Stimulated activated CD4-positive, alpha-beta T cell treated with anti-CD3 and anti-CD28 coated beads, TNF-alpha, amount 100 ng/mL, for 1 hour (primary cell): ENCODE measurements around the gene DVL1.

Experiments used
- DNase-seq, 3 donors: peaks; one replicate each; pipeline ENCODE4 v3.0.0-alpha.2; 2020; ENCODE audit warnings: low read depth in 3 of 3, low spot score in 1 of 3

Gene DVL1

DNA sequence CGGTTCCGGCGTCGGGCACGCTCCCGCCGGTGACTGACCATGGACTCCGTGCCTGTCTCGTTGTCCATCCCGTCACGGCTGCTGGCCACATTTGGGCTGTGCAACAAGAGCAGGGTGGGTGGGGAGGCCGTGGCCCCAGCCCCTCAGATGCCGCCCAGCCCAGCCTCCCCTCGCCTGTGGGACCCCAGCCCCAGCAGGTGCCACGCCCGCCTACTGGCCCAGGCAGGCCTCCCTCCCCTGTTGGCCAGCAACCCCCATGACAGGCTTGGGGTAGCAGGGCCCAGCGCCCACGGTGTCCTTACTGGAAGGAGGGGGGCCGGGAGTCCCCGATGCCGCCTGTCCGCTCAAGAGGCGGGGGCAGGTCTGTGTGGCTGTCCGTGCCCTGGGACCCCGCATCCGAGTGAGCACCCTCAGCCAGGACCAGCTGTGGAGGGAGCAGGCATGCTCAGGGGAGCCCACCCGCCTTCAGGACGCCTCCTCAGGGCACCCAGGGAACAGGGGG lies 7.1 kb downstream of the DVL1 start:
- no peak for DNase-seq

DNA sequence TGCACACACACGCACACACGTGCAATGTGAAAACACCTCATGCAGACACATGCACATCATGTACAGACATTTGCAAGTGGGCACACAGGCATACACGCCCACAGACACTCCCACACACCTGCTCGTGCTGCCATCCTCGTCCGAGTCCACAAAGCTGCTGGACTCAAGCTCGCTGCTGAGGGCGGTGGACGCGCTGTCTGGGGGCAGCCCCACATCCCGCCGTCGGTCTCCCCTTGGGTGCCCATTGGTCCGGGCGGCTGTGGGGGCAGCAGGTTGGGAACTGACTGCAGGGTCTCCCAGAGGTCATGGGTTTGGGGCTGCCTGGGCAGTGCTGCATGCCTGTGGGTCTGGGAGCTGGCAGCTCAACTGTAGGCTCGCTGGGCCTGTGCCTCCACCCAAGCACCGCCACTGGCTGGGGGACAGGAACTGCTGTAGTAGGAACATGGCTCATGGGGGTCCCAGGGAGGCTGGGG lies 7.6 kb downstream of the DVL1 start:
- no peak for DNase-seq

DNA sequence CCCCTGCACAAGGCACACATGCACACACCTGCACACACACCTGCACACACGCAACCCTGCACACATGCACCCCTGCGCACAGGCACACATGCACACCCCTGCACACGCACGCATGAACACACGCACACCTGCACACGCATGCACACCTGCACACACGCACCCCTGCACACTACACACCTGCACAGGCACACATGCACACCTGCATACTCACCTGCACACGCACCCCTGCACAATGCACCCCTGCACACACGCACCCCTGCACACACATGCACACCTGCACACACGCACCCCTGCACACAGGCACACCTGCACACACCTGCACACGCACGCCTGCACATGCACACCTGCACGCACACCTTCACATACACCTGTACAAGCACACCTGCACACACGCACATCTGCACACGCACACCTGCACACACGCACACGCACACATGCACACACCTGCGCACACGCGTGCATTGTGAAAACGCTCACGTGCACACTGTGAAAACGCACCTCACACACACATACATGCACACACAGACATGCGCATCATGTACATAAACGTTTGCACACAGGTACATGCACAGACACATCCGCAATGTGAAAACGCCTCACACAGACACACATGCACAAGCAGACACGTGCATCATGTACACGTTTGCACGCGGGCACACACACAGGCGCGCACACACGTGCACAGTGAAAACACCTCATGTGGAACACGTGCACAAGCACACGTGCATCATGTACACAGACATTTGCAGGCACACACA lies 8.2 kb downstream of the DVL1 start:
- DNase-seq: no peak

DNA sequence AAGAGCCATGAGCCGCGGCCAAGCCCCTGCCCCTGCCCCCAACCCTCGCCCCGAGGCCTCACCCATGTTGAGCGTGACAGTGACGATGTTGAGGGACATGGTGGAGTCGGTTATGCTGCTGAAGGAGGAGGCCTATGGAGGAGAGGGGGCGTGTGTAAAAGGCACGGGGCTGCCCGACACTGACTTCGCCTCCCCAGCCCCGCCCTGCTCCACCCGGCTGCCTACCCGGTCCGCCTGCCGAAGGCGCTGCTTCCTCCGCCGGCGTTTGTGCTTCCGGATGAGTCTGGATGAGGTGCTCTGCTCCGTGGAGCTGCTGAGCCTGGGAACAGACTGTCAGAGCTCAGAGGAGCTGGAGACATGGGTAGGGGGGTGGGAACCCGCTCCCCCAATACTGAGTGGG lies 9.0 kb downstream of the DVL1 start:
- no peak for DNase-seq

DNA sequence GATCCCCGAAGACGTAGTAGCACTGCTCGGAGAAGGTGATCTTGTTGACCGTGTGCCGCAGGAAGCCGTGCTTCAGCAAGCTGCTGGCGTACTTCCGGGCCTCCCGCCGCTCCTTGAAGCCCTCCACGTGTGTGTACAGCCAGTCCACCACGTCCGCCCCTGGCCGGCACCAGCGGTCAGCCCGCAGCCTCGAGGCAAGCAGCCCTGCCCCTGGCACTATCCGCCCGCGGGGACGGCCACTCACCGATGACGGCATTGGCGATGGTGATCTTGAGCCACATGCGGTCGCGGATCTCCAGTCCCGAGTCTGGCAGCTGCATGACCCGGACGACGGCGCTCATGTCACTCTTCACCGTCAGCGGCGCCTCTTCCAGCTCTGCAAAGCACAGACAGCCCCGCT lies 10.9 kb downstream of the DVL1 start:
- no peak for DNase-seq

DNA sequence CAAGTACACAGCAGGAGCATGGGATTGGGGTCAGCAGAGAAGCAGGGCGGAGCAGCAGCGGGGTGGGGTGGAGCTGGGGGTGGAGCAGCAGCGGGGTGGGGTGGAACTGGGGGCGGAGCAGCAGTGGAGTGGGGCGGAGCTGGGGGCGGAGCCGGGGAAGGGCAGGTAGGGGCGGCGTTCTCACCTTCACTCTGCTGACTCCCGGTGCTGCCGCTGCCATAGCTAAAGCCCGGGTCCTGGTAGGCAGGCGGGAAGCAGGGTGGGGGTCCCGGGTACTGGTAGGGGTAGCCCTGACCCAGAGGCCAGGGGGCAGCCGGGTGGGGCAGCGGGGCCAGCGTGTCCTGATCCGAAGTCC lies 11.4 kb downstream of the DVL1 start:
- no peak for DNase-seq

DNA sequence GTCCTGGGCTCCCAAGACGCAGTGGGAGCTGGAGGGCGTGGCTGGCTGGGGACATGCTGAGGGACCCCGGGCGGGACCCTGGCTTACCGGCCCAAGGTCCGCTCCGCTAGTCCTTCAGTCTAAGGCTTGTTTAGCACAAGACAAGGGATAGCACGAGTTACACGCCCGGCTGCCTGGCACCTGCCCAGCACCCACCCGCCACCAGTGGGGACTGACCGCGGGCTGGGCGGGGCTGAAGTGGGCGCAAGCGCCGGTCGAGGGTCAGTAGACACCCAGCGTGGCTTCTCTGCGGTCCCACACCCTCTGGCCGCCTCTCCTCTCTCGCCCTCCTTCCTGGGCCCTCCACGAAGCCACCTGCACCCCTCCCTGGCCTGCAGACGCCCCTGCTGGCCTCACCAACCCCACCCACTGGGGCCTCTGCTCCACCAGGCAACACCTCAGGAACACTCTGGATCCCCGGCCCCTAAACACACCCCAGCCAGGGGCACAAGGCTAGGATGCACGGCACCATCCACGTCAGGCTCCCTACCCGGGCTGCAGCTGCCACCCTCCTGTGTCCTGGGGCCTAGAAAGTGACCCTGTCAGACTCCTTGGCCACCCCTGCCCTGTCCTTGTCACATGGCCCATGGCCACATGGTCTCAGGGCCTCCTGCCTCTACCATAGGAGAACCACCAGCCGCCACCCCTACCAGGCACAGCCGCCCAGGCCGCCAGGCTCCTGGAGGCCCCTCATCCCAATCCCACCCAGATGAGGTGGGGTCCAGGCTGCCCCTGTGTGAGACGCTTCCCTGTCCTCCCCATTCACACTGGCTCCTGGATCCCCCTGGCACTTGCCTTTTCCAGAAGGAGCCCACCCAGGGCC lies 12.1 kb downstream of the DVL1 start:
- DNase-seq: no peak

DNA sequence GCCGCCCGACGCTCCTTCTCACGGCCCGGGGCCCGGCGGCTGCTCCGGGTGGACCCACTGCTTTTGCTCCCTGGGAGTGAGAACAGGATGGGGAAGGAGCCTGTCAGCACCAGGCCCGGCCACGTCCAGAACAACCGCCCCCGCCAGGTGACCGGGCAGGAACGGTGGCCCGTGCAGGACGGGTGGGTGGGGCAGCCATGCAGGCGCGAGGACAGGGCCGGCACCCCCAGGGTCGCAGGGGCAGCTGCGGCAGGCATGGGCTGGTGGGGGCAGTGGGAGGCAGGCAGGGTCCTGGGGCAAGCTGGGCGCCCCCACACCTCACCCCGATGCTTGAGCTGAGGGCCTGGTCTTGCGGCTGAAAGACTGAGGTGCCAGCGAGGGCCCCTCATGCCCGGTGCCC lies 12.8 kb downstream of the DVL1 start:
- DNase-seq: no peak

DNA sequence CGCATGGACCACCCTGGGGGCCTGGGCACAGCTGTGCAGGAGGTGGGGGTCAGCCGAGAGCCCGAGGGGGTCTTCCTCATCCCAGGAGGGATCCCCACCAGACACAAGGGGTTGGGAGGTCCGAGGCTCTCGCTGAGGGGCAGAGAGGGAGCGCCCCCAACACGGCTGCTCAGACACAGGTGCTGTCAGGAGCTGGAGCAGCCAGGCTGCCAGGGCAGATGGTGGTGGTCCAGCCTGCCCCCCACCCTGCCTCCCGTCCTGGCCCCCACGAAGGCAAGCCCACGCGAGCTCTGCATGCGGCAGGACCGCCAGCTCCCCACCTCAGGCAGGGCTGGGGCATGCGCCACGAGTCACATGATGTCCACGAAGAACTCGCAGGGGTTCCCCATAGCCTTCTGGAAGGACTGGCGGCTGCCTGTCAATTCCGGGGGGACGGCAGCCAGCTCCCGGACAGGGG lies 13.4 kb downstream of the DVL1 start:
- no peak for DNase-seq

DNA sequence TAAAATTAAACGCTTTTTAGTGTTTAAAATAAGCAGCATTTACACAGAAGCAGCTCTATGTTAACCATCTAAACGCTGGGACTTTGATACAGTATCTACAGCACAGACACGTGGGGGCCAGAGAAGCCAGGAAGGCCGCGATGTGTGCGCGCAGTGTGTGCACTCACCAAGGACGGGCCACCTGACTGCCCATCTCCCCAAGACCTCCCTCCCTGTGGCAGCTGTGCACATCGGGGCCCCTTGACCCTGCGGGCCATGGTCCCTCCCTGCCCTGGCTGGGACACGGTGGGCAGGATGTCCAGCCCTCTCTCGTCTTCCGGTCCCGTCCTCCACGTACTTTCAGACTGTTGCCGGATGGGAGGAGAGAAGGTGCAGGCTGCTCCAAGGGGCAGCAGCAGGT lies 13.9 kb downstream of the DVL1 start:
- DNase-seq: no peak

DNA sequence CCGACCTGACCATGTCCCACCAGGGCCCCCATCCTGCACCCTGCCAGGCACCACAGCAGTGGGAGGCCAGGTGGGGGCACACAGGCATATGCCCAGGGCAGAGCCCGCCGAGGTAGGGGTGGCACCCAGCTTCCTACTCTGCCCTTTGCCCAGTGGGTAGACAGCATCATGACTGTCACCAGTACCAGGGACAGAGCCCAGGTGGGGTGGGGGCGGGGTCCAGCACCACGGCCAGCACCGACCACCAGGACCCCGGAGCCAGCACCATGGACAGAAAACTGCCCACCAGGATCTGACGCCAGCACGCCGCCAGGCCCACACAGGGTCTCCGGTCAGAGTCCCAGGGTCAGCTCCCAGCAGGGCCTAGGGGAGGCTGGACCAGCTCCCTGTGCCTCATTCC lies 14.4 kb downstream of the DVL1 start:
- DNase-seq: no peak

DNA sequence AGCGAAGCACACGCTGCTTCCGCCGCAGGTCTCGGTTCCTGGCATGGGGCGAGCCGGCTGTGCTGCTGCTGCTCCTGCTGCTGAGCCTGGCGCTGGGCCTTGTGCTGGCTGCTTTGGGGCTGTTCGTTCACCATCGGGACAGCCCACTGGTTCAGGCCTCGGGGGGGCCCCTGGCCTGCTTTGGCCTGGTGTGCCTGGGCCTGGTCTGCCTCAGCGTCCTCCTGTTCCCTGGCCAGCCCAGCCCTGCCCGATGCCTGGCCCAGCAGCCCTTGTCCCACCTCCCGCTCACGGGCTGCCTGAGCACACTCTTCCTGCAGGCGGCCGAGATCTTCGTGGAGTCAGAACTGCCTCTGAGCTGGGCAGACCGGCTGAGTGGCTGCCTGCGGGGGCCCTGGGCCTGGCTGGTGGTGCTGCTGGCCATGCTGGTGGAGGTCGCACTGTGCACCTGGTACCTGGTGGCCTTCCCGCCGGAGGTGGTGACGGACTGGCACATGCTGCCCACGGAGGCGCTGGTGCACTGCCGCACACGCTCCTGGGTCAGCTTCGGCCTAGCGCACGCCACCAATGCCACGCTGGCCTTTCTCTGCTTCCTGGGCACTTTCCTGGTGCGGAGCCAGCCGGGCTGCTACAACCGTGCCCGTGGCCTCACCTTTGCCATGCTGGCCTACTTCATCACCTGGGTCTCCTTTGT lies 15.5 kb downstream of the DVL1 start:
- no peak for DNase-seq

DNA sequence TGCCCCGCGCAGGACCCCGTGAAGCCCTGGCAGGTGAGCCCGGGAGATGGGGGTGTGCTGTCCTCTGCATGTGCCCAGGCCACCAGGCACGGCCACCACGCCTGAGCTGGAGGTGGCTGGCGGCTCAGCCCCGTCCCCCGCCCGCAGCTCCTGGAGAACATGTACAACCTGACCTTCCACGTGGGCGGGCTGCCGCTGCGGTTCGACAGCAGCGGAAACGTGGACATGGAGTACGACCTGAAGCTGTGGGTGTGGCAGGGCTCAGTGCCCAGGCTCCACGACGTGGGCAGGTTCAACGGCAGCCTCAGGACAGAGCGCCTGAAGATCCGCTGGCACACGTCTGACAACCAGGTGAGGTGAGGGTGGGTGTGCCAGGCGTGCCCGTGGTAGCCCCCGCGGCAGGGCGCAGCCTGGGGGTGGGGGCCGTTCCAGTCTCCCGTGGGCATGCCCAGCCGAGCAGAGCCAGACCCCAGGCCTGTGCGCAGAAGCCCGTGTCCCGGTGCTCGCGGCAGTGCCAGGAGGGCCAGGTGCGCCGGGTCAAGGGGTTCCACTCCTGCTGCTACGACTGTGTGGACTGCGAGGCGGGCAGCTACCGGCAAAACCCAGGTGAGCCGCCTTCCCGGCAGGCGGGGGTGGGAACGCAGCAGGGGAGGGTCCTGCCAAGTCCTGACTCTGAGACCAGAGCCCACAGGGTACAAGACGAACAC lies 16.3 kb downstream of the DVL1 start:
- no peak for DNase-seq

DNA sequence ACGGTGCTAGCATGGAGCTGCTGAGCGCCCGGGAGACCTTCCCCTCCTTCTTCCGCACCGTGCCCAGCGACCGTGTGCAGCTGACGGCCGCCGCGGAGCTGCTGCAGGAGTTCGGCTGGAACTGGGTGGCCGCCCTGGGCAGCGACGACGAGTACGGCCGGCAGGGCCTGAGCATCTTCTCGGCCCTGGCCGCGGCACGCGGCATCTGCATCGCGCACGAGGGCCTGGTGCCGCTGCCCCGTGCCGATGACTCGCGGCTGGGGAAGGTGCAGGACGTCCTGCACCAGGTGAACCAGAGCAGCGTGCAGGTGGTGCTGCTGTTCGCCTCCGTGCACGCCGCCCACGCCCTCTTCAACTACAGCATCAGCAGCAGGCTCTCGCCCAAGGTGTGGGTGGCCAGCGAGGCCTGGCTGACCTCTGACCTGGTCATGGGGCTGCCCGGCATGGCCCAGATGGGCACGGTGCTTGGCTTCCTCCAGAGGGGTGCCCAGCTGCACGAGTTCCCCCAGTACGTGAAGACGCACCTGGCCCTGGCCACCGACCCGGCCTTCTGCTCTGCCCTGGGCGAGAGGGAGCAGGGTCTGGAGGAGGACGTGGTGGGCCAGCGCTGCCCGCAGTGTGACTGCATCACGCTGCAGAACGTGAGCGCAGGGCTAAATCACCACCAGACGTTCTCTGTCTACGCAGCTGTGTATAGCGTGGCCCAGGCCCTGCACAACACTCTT lies 17.0 kb downstream of the DVL1 start:
- no peak for DNase-seq

DNA sequence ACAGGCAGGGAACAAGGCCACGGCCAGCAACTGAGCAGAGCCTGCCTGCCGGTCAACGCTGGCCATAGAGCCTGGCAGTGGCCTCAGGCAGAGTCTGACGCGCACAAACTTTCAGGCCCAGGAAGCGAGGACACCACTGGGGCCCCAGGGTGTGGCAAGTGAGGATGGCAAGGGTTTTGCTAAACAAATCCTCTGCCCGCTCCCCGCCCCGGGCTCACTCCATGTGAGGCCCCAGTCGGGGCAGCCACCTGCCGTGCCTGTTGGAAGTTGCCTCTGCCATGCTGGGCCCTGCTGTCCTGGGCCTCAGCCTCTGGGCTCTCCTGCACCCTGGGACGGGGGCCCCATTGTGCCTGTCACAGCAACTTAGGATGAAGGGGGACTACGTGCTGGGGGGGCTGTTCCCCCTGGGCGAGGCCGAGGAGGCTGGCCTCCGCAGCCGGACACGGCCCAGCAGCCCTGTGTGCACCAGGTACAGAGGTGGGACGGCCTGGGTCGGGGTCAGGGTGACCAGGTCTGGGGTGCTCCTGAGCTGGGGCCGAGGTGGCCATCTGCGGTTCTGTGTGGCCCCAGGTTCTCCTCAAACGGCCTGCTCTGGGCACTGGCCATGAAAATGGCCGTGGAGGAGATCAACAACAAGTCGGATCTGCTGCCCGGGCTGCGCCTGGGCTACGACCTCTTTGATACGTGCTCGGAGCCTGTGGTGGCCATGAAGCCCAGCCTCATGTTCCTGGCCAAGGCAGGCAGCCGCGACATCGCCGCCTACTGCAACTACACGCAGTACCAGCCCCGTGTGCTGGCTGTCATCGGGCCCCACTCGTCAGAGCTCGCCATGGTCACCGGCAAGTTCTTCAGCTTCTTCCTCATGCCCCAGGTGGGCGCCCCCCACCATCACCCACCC lies 17.9 kb downstream of the DVL1 start, which contains the start of gene TAS1R3:
TSS of gene TAS1R3 (plus strand) at position 213 of the 898 bp plus-strand sequence. CDS start at position 279, 66 bp downstream.
- DNase-seq: no peak

DNA sequence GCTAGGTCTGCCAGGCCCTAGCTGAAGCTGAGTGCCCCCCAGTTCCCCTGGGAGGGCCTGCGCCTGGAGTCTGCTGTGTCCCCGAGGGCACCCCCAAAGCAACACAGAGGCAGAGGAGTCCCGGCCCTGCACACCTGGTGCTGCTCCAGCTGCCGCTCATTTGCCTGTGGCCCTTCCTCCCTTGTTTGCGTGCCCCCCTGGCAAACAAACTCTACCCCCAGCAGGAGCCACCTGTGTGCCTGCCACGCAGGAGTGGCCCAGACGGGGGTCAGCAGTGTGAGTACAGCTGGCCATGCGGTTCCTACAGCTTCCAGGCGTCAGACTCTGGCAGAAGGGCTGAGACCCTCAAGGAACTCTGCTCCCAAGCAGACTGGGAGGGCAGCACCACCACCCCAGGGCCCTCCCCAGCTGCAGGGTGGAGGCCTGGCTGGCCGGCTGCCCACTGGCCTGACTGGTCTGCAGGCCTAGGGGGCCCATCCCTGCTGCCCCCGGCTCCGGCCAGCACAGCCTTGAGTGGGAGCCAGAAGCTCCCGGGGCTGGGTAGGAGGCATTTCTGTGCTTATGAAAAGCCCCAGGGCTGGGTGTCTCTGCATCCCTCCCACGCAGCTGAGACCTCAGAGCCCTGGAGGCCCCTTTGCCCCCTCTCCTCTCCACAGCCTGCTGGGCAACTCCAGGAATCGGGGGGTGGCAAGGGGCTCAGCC lies 18.7 kb downstream of the DVL1 start:
- DNase-seq: no peak

DNA sequence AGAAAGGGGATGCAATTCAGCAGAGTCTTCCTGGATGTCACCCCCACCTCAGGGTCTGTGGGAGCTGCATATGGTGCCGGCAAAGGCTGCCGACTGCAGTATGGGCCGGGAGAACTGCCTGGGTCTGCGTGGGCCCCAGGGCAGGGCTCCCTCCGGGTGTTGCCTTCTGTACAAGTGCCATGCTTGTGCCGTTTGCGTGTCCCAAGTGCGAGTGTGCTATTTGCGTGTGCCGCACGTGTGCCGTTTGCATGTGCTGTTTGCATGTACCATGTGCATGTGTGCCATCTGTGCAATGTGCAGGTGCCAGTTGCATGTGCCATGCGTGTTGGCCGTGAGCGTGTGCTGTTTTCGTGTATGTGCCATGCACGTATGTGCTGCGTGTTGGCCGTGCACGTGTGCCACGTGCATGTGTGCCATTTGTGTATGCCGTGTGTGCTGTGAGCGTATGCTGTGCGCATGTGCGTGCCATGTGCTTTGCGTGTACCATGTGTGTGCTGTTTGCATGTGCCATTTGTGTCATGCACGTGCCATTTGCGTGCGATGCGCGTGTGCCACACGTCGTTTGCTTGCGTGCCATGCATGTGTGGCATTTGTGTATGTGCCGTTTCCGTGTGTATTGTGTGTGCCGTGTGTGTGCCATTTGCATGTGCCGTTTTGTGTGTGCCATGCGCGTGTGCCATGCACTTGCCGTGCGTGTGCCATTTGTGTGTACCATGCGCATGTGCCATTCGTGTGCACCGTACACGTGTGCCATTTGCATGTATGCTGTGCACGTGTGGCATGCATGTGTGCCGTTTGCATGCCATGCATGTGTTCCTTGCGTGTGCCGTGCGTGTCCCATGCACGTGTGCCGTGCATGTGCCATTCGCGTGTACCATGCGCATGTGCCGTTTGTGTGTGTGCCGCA lies 19.7 kb downstream of the DVL1 start:
- no peak for DNase-seq

DNA sequence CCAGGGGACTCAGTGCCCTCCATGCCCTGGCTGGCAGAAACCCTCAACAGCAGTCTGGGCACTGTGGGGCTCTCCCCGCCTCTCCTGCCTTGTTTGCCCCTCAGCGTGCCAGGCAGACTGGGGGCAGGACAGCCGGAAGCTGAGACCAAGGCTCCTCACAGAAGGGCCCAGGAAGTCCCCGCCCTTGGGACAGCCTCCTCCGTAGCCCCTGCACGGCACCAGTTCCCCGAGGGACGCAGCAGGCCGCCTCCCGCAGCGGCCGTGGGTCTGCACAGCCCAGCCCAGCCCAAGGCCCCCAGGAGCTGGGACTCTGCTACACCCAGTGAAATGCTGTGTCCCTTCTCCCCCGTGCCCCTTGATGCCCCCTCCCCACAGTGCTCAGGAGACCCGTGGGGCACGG lies 21.0 kb downstream of the DVL1 start:
- DNase-seq: no peak
